Spleen (tissue), 7 donors: ENCODE data around the gene IL25.

ENCODE experiments used
- CTCF ChIP-seq, 11 experiments: fragments of 200-600 bp in 7 of 11; fragments of 450-650 bp in 4 of 11; sonication (generic) in 4 of 11; IDR thresholded peaks in 8 of 11; conservative IDR thresholded peaks in 3 of 11; 1 replicate in 7 of 11; 2 replicates in 4 of 11; pipeline versions ENCODE4 v1.4.0 to v1.8.0; 2016 to 2021; ENCODE audit warnings: antibody characterized with exemption in 11 of 11, inconsistent platforms in 4 of 11, mild to moderate bottlenecking in 1 of 11
- POLR2A ChIP-seq, 3 donors: fragments of 450-650 bp; IDR thresholded peaks; one replicate each; pipeline ENCODE4 v1.5.1; 2017; ENCODE audit warnings: antibody characterized with exemption in 3 of 3, mild to moderate bottlenecking in 1 of 3
- POLR2AphosphoS5 ChIP-seq, 3 donors: sonication (generic); formaldehyde crosslinking; IDR thresholded peaks; one replicate each; pipeline ENCODE4 v1.5.1; 2017; ENCODE audit warnings: antibody characterized with exemption in 3 of 3
- donor health status: DM: no; HTN: no; CAD: no; lungs with moderate emphysema.
- donor health status: DM: no; HTN: no; CAD: no.
- donor health status: DM: no; HTN: no; CAD: no.

GRCh38 chr14:23406244-23406643, 33.6 kb downstream of the IL25 start:
- TF ChIP-seq CTCF (IDR thresholded peaks at IDR 0.05 in 8 of 11, conservative IDR thresholded peaks at IDR 0.05 in 3 of 11) = no peak
- TF ChIP-seq POLR2A (IDR thresholded peaks at IDR 0.05) = no peak
- no peak for TF ChIP-seq POLR2AphosphoS5 (IDR thresholded peaks at IDR 0.05)
